ENCODE measurements around the gene GNB1.

Gene GNB1

DNA sequence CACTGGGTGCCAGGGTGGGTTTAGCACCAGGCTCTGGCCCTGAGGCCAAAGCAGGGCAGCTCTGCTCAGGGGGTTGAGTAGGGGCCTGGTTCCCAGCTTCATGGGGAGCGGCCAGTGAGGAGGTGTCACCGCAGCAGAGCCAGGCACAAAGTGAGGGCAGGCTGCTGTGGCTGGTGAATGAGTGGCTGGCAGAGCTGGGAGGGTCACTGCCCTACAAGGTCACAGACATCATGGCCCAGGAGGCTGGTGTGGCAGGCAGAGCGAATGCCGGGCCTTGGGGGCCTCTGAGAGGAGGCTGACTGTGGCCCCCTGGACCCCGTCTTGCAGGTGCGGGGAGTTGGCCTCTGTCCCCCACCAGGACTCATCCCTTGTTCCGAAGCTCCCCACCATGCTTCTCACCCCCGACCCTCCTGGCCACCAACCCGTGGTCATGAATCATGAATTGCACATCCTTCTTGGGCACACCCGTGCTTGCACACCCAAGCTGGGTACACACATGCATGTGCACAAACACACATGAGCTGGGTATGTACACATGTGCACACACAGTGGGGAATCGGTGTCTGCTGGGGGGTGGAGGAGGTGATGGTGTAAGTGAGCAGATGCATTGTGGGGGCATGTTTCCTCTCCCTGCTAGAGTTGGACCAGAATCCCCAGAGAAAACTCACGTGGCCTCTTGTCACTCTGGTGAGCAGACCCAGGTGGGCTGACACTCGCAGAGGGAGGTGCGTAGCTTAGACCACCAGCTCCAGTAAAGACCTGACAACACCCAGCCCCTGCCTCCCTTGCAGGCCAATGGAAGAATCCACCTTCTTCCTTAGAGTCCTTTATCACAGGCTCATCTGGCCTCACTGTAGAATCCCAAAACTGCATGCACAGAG, 4.8 kb upstream of the GNB1 start:
- H3K36me3 ChIP-seq (ENCODE audit: low read length), result no peaks in the 10 kb centered on the region
- no peak overlapping the region for H2AFZ ChIP-seq (ENCODE audit: low read depth, low read length, severe bottlenecking)
- TF ChIP-seq, protein P1, sequence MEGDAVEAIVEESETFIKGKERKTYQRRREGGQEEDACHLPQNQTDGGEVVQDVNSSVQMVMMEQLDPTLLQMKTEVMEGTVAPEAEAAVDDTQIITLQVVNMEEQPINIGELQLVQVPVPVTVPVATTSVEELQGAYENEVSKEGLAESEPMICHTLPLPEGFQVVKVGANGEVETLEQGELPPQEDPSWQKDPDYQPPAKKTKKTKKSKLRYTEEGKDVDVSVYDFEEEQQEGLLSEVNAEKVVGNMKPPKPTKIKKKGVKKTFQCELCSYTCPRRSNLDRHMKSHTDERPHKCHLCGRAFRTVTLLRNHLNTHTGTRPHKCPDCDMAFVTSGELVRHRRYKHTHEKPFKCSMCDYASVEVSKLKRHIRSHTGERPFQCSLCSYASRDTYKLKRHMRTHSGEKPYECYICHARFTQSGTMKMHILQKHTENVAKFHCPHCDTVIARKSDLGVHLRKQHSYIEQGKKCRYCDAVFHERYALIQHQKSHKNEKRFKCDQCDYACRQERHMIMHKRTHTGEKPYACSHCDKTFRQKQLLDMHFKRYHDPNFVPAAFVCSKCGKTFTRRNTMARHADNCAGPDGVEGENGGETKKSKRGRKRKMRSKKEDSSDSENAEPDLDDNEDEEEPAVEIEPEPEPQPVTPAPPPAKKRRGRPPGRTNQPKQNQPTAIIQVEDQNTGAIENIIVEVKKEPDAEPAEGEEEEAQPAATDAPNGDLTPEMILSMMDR (IDR thresholded peaks at IDR 0.05; ENCODE audit: insufficient read depth, low read length, poor library complexity, severe bottlenecking), result no peak
- TF ChIP-seq EZH2phosphoT487 (conservative IDR thresholded peaks at IDR 0.05; ENCODE audit: low read length), result no peak
- no peaks in the 10 kb centered on the region for H3K9me2 ChIP-seq (replicated peaks; ENCODE audit: insufficient read depth, low read length)
- H4K20me1 ChIP-seq (ENCODE audit: low read depth, low read length), result no peaks in the 10 kb centered on the region
- H3K4me3 ChIP-seq (ENCODE audit: insufficient read depth, low read length, poor library complexity, severe bottlenecking), result no peak overlapping the region
- H3K79me2 ChIP-seq (ENCODE audit: insufficient read depth, low read length), result no peaks in the 10 kb centered on the region
- H3K9me3 ChIP-seq (ENCODE audit: insufficient read depth, low read length), result no peaks in the 10 kb centered on the region
- 0 out of 2 replicates have a peak, but pooled peaks cover 6% of the 10 kb centered on the region for H3F3A ChIP-seq (ENCODE audit: insufficient read depth)
- H3K27ac ChIP-seq (ENCODE audit: low read depth, low read length), result peak overlapping the region; percentile 22; the same call in 1 of the 2 replicates
- no peaks in the 10 kb centered on the region for H3K27me3 ChIP-seq (ENCODE audit: low read length)
- peak overlapping the region; percentile 6 for H3K4me2 ChIP-seq (ENCODE audit: low read depth, low read length, poor library complexity, severe bottlenecking)
- no peak overlapping the region for H3K9ac ChIP-seq (ENCODE audit: low read length)

DNA sequence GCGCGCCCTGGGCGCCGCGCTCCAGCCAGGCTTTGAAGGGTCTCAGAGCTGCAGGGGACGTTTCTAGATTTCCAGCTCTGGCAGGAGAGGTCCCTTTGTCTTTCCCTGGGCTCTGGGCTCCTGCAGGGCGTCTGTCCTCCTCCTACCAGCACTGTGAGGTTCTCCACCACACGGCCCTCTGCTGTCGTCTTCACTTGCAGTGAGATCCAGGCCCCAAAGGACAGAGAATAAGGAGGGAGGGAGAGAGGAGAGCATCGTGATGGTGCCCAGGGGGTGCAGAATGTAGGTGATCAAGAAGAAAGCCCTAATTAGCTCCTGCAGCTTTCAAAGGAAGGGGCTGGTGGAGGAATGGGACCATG, 4.2 kb upstream of the GNB1 start:
- no peak overlapping the region for H3K4me3 ChIP-seq (ENCODE audit: insufficient read depth, low read length, poor library complexity, severe bottlenecking)
- no peaks in the 10 kb centered on the region for H3K9me2 ChIP-seq (replicated peaks; ENCODE audit: insufficient read depth, low read length)
- H4K20me1 ChIP-seq (ENCODE audit: low read depth, low read length), result no peaks in the 10 kb centered on the region
- H3K79me2 ChIP-seq (ENCODE audit: insufficient read depth, low read length), result peaks cover 2% of the 10 kb centered on the region
- peak overlapping the region; percentile 22; the same call in 1 of the 2 replicates for H3K27ac ChIP-seq (ENCODE audit: low read depth, low read length)
- 0 out of 2 replicates have a peak, but pooled peaks cover 6% of the 10 kb centered on the region for H3F3A ChIP-seq (ENCODE audit: insufficient read depth)
- H3K9ac ChIP-seq (ENCODE audit: low read length), result no peak overlapping the region
- TF ChIP-seq, protein P1 (IDR thresholded peaks at IDR 0.05; ENCODE audit: insufficient read depth, low read length, poor library complexity, severe bottlenecking), result no peak
- TF ChIP-seq EZH2phosphoT487 (conservative IDR thresholded peaks at IDR 0.05; ENCODE audit: low read length), result no peak
- no peaks in the 10 kb centered on the region for H3K27me3 ChIP-seq (ENCODE audit: low read length)
- H3K4me2 ChIP-seq (ENCODE audit: low read depth, low read length, poor library complexity, severe bottlenecking), result no peak overlapping the region
- no peaks in the 10 kb centered on the region for H3K9me3 ChIP-seq (ENCODE audit: insufficient read depth, low read length)
- no peak overlapping the region for H2AFZ ChIP-seq (ENCODE audit: low read depth, low read length, severe bottlenecking)
- no peaks in the 10 kb centered on the region for H3K36me3 ChIP-seq (ENCODE audit: low read length)

DNA sequence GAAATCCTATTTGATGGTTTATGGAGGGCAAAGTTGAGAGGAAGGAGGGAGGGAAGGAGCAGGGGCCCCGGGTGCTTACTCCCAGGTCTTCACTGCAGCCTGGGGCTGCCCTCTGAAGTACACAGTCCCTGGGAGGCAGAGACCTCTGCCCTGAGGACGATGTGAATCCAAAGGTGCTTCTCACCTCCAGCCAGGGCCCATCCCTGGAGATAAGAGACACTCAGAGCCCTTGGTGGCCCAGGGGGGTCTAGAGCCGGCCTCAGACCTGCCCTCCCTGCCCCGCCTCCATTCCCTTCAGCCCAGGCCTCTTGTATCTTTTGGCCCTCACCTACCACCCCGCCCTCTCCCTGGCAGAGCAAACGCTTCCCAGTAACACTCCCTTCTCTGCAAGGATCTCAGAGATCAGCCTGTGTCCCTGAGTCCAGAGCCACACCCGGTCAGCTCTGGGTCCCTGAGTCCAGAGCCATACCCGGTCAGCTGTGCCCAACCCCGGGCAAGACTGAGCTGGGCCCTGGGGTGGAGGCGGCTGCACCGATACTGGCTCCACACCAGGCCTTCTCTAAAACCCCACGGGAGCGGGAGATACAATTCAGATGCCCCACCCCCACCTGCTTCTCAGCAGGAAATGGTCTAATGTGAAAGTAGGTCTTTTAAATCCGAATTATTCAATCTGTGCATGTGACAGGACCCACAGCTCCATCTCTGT, 3.6 kb upstream of the GNB1 start:
- H3K9ac ChIP-seq (ENCODE audit: low read length), result no peak overlapping the region
- H3K4me3 ChIP-seq (ENCODE audit: insufficient read depth, low read length, poor library complexity, severe bottlenecking), result no peak overlapping the region
- H4K20me1 ChIP-seq (ENCODE audit: low read depth, low read length), result 0 out of 2 replicates have a peak, but pooled peaks cover 1% of the 10 kb centered on the region
- H3K9me3 ChIP-seq (ENCODE audit: insufficient read depth, low read length), result no peaks in the 10 kb centered on the region
- no peaks in the 10 kb centered on the region for H3K9me2 ChIP-seq (replicated peaks; ENCODE audit: insufficient read depth, low read length)
- no peak overlapping the region for H3K4me2 ChIP-seq (ENCODE audit: low read depth, low read length, poor library complexity, severe bottlenecking)
- H2AFZ ChIP-seq (ENCODE audit: low read depth, low read length, severe bottlenecking), result no peak overlapping the region
- peaks cover 8% of the 10 kb centered on the region for H3K79me2 ChIP-seq (ENCODE audit: insufficient read depth, low read length)
- H3K27ac ChIP-seq (ENCODE audit: low read depth, low read length), result no peak overlapping the region
- no peaks in the 10 kb centered on the region for H3K27me3 ChIP-seq (ENCODE audit: low read length)
- TF ChIP-seq, protein P1 (IDR thresholded peaks at IDR 0.05; ENCODE audit: insufficient read depth, low read length, poor library complexity, severe bottlenecking), result no peak
- no peak for TF ChIP-seq EZH2phosphoT487 (conservative IDR thresholded peaks at IDR 0.05; ENCODE audit: low read length)
- 0 out of 2 replicates have a peak, but pooled peaks cover 7% of the 10 kb centered on the region for H3F3A ChIP-seq (ENCODE audit: insufficient read depth)
- H3K36me3 ChIP-seq (ENCODE audit: low read length), result no peaks in the 10 kb centered on the region

All from SU-DHL-6 (cell line).